Mesenteric fat pad (tissue), 1 donor: ENCODE results near the gene PAX4. TPM values are rescaled to one million over a fixed set of nuclear protein-coding genes. Genes with fewer than 3 reads are reported as not detected.
A peak's percentile ranks its signal among the peaks of the same experiment; 100 is the strongest.

Source experiments
- DNase-seq: peaks from one replicate; pipeline ENCODE4 v3.0.0-alpha.2; 2020; ENCODE audit warnings: low spot score
- long read RNA-seq: library from polyadenylated mRNA; unstranded; transcript quantifications from one replicate; pipeline ENCODE4 v2.0.0, GENCODE V29; 2020
- total RNA-seq: library from RNA; stranded (reverse); fragmentation: NEBNext Ultra II Directional; extraction: Animal tissue kit (Norgen Biotek cat#: 25700); gene quantifications from one replicate; pipeline ENCODE4 v1.2.1, GENCODE V29; 2021
- donor health status: DM: yes; HTN: yes; CAD: no.

Gene PAX4, protein sequence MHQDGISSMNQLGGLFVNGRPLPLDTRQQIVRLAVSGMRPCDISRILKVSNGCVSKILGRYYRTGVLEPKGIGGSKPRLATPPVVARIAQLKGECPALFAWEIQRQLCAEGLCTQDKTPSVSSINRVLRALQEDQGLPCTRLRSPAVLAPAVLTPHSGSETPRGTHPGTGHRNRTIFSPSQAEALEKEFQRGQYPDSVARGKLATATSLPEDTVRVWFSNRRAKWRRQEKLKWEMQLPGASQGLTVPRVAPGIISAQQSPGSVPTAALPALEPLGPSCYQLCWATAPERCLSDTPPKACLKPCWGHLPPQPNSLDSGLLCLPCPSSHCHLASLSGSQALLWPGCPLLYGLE
- not detected for total RNA-seq
- long read RNA-seq = 0 reads

DNA sequence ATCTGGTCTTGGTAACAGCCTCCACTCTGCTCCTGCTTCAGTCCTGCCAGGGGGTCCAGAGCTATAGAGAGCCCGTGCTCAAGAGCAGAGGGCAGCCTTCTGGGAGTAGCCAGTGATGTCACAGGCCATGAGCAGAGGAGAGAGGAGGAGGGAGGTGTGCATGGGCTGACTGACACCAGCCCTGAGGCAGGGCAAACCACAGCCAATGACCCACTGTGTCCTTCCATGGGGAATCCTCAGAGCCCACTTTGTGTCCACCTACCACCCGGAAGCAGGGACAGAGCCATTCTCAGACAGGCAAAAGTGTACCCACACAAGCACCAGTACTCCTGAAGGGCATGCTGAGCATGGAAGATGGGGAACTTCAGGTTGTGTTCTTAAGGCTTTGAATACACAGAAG is at the start of gene PAX4:
Gene PAX4, minus strand, starts transcription at position 101 of the 400 bp plus-strand sequence. CDS start 2,214 bp downstream, outside the sequence.
- DNase-seq = no peak

DNA sequence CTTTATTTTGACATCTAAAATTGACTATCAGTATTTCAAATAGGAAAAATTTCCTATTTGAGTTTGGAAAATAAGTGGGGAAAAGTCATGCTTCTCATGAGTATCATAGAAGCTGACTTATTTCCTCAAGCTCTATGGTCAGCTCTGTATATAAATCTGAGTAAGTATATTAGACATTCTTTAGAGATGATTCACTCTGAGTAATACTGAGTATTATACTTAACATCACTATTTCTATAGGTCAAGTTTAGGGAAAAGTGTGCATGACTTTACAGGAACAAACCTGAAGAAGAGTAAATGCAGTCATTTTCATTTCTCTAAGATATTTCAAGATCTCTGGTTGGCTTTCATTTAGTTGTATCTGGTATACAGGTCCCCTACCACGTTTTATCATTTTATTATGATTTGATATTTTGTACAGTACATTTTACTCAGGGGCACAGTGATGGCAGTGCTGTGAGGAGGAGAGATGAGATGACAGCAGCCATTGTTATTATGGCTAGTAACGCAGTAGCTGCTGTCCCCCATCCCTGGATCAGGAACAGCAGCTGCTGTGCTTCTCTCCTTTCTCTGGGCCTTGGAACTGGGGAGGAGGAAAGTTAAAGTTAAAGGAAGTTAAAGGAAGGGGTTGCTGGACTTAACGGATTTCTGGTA is 49.2 kb upstream of the PAX4 start:
- DNase-seq = no peak

DNA sequence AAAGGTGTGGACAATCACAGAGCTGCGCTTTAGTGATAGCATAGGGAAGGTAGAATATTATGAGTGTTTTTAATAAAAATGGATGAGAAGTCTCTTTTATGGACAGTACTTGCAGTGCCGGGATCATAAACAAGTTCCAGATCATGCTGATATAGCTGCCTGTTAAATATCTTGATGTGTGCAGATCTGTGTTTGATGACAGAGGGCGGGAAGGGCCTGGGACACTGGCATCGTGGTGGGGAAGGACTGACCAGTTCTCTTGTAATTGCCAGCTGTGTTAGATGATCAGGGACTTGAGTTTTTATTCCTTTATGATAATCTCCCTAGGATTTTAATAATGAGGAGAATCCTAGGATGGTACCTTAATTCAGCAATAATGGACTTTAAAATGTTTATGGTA is 48.7 kb upstream of the PAX4 start:
- DNase-seq = no peak

DNA sequence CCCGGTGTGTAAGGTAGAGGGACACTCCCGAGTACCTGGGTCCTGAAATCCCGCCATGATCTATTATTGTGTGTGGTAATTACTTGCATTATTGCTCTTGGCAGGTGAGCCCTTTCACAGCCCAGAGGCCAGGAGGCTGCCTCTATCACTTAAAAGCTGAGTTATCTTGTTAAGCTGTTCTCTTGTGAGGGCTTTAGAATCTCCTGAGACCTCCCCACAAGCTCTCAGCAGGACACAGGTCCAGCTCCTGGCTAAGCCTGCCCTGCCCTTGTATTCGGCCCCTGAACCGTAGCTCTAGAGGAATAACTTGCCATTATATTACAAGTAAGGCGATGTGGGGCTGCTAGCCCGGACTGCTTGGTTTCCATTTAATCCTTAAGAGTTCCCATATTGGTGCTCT is 48.0 kb upstream of the PAX4 start:
- DNase-seq = no peak

DNA sequence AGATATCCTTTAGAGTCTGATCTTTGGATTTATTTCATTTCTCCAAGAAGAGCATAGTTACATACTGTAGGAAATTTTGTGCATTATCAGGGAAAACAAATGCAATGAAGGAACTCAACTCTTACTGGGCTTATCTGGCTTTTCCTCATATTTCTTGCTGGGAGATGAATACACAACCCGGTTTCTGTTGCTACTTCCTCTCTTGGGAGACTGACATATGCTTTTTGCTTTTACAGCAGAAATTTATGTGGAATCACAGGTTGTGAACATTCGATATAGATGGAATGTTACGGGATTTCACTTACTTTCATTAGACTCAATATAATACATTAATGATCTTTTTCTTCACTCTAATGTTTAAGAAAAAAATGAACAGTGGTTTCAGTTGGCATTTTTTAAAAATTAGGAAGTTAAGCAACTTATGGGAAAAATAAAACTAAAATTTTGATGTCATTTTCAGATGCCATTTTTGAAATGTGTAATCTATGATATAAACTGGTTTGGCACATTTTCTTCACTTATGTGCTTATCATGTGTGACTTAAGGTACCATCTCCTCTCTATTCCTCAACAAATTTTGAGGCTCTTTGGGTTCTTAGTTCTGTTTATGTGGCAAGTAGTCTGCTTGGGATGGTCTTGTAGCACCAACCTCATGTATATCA is 41.2 kb upstream of the PAX4 start:
- no peak for DNase-seq

DNA sequence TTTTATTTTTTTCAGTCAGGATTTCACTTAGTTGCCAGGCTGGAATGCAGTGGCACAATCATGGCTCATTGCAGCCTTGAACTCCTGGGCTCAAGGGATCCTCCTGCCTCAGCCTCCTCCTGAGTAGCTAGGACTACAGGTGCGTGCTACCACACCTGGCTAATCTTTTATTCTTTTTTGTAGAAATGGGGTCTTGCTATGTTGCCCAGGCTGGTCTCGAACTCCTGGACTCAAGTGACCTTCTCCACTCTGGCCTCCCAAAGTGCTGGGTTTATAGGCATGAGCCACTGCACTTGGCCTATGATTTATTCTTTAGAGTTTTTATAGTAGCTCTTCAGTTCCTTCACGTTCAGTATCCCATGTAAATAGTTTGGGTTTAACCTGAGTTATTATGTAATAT is 39.6 kb upstream of the PAX4 start:
- DNase-seq = no peak

DNA sequence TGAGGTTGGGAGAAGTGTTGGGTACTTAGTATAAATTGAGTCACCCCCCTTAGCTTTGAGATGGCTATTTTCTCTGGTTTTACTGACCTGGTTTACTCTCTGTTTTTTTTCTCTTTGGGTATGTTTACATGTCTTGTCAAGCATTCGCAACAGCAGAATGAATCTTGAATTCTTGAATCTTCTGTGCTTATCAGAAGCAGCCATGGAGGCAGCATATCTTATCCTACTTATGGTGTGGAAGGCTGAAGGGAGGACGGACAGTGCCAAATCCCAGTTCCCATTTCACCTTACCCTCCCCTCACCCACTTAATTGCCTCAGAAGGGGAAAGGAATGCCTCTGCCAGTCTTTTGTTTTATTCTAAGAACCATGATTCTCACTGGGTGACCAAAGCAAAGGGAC is 37.8 kb upstream of the PAX4 start:
- no peak for DNase-seq

DNA sequence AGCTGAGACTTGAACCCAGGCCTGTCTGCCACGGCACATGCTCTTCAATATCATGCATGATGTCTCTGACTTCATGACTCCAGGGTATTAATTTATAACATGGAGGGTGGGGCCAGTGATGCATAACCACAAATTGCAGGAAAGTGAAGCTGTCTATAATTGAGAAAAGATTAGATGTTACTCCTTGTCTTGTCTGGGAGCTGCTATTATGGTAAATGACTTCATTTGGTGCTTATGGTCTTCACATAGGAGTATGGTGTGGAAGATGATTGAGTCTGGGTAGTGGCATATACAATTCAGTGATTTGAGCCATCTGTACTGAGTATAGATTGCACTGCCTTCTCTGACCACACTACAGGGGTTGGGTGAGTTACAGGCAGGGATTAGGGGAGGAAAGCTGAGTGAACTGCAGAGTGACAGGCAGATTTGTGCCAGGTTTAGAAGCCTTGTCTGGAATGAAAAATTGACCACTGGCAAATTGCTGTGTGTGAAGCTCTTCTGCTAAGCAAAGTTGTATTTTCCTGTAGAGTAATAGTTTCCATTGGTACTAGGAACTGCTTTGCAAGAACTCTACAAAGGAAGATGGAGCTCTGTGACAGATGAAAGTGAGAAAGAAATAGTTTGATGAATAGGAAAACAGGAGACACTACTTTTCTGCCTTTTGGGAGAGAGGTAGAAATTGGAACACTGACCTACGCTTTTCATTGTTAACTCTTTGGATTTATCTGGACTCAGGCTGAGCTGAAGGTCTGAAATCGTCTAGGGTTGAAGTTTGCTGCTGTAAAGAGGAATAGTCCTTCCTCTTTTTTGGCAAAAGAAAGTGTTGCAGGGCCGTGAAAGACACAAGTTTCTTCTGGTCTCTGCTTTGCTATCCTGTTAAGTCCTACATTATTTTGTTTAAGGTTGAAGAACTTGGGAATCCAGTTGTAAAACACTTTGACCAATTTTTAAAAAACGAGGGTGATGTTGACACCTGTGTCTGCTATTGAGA is 36.8 kb upstream of the PAX4 start:
- DNase-seq = no peak

DNA sequence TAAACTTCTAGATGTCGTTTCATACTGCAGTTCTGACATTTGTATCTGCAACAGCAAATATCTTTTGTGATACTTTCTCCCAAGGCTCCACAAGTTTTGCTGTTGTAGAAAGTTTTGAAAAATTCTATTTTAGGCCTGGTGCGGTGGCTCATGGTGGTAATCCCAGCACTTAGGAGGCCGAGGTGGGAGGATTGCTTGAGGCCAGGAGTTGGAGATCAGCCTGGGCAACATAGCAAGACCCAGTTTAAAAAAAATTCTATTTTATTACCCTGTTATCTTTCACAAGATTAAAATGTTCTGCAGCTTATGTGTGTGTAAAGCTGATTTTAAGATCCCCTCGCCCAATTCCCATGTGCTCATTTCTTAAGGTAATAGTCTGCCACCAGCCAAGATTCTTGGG is 35.5 kb upstream of the PAX4 start:
- no peak for DNase-seq

DNA sequence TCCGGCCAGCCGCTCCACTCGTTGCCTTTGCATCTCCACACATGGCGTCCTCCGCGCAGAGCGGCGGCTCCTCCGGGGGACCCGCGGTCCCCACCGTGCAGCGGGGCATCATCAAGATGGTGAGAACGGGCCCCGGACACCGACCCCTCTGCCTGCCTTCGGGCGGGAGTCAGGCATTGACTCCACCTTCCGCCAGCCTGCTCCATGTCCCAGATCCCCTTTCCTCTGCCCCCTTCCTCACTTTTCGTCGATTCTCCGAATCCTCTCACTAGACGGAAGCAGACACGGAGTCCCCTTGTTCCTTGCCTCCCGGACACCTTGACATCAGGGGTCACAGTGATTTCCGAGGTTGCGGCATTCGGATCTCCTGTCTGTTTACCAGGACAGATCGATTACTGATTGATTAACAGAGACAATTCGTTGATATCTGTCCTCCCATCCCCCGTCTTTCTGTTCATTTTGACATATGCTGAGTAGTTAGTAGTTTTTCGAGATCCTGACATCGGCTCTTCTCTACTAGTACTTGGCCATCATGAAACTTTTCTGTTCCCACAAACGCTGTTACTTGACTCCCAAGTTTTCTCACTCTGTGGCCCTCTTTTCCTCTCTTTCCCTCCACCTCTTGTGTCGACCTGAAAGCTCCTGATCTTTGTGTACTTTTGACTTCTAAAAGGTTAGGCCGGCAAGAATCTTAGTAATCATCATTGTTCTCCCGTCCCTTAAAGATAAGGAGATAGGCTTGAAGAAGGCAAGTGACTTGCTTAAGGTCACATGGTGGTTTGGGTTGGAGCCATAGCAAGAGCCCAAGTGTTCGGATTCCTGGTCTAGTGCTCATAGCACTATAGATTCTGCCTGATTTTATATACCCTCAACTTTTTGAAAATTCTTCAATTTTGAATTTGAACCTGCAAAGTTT is 34.6 kb upstream of the PAX4 start:
- no peak for DNase-seq

DNA sequence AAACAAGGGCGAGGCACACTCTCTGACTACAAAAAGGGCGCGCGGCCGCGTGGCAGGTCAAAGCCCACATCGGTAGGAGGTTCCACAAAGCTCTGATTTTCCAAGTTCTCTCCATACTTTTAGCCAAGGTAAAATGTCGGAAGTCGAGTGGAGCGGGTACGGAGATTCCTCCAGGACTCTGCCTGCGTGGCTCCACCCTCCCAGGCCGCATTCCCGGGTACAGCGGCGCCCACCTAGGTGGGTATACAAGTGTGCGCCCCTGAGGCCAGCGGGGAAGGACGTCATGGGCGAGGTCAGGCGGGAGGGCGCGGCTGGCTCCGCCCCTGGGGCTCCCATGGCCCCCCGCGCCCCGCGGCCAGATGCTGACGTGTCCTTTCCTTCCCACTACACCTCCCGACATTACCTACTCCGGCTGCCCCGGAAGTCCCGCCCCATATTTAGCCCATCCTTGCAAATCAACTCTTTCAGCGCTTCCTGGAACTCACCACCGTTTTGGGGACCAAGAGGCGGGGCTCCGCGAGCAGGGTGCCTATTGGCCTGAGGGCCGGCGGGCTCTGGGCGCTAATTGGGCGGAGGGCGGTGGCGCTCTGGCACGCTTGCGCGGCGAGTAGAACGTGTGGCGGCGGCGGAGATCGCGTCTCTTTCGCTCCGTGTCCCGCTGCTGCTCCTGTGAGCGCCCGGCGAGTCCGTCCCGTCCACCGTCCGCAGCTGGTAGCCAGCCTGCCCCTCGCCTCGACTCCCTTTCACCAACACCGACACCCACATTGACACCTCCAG is 33.8 kb upstream of the PAX4 start, which contains the start of gene SND1:
Gene SND1, plus strand, starts transcription at position 639 of the 777 bp plus-strand sequence. CDS start 180 bp downstream, outside the sequence.
- DNase-seq = peak; percentile 99

DNA sequence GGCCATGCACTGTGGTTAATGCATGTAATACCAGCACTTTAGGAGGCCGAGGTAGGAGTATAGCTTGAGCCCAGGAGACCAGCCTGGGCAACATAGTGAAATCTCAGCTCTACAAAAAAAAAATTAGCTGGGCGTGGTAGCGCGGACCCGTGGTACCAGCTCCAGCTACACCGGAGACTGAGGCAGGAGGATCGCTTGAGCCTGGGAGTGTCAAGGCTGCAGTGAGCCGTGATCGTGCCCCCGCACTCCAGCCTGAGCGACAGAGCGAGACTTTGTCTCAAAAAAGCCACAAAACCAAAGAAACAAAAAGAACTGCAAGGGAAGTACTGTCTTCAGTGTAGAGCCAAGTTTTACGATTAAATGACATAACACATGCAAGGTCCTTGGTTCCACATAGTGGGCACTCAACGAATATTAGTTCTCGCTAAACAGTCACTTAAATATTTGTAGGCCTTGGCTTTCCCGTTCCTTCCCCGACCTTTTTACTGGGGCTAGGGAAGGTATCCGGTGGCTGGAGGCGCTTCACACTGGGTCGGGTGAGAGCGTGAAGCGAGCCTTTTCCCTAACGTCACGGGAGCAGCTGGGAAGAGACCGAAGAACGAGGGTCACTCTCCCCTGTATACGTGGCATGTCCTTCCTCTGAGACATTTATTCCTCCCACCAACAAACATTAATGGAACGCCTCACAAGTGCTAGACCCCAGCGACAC is 33.1 kb upstream of the PAX4 start:
- no peak for DNase-seq

DNA sequence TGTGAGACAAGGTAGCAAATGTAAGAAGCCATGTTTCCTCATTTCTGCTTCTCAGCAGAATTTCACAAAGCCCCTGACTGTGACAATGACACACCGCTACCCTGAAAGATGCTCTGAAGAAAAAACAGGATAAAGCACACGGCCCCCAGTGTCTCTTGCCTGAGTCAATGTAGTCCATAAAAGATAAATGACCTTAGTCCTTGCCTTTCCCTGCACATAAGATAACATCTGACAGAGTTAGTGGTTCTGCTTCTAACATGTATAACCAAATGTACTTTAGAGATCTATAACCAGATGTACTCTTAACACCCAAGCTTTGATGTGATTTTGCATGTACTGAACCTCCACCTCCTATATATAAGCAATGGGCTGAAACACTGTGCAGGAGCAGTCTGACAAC is 31.0 kb upstream of the PAX4 start:
- DNase-seq = no peak

DNA sequence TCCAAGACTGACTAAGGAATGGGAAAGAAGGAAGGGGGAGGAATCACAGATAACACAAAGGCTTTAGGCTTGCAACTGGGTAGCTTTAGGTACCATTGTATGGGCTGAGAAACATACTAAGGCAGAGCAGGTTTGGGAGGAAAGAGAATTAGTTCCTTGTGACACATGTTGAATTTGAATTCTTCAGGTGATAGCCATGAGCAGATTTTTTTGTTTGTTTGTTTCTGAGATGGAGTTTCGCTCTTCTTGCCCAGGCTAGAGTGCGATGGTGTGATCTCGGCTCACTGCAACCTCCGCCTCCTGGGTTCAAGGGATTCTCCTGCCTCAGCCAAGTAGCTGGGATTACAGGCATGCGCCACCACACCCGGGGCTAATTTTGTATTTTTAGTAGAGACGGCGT is 29.7 kb upstream of the PAX4 start:
- no peak for DNase-seq

DNA sequence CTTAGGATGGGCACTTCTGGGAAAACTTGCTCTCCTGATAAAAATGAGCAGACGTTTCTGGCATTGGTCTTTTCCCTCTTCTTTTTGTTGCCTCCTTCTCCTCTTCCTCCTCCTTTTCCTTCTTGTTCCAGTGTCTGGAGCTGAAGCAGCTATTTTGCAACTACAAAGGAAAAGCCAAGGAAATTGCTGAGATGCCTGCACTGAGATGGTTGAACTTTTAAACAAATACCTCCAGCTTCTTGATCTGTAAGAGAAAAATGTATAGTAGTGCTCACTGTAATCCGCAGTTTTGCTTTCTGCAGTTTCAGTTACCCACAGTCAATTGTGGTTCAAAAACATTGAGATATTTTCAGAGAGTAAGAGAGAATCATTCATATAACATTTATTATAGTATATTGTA is 26.5 kb upstream of the PAX4 start:
- DNase-seq = no peak

DNA sequence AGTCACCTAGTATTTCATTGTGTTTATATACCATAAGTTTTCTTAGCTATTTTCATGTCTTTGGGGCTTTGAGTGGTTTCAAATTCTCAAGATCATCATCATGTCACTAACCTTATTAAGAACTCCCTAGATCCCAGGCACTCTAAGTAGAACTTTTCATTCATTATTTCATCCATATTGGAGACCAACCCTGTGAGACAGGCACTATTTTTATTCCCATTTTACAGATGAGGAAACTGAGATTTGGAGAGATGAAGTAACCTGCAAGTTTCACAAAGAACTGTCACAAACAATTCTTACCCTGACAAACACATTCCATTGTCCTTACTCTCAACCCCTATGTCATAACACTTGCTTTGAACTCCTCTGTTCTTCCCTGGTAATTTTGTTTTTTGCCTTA is 20.3 kb upstream of the PAX4 start:
- no peak for DNase-seq

DNA sequence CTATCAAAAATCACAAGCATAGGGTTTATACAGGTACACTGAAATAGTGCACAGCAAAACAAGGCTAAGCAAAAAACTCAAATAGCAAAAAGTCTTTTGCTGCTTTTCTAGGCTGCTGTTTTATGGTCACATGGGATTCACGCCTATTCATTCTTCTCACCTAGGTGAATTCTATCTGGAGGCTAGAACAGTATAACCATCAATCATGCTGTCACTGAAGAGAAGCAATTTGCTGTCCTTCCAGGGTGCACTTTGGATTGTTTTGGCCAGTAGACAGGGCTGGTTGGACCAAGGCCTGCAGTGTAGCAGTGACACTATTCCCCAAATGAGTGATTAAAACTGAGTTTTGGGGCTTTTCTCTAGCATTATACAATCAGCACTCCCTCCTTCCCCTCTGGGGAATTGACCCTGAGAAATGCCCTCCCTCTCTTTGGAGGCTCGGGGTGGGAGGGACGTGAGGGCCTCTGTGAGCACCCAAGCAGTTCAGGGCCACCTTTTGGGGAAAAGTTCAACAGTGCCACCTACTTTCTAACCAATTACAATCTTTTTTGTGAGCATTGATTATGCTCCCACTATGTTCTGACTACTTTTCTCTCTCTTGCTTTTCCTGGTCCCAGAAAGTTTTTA is 17.8 kb upstream of the PAX4 start:
- no peak for DNase-seq

DNA sequence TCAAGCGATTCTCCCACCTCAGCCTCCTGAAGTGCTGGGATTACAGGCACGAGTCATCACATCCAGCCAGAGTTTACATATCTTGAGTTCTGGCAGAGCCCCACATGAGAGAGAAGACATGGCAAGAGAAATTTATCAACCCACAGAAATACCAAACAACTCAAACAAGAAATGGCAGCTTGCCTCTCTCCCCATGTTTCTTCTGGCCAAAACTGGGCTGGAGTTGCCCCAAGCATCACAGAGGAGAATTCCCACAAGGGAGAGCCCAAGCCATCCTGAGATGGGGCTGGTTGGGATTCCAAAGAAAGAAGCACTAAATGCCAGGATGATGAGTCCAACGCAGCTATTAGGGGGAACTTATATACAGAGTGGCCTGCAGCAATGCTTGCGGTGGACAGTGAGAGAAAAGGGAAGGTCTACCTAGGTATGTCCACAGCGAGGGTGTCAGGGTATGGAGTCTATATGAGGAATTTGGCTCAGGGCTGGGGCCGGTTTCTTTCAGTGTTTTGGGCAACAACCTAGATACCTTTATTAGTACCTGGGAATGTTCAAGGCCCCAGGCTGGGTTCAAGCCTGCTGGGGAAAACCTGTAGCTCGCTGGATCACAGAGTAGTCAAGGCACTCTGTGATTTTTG is 14.5 kb upstream of the PAX4 start:
- no peak for DNase-seq
